Neural progenitor cell (in vitro differentiated cells): ENCODE data around the gene SLIT1. TPM values are rescaled to one million over a fixed set of nuclear protein-coding genes. Genes with fewer than 3 reads are reported as not detected.

Experiments used
- DNase-seq: peaks from one replicate; pipeline ENCODE4 v3.0.0-alpha.2; 2016; ENCODE audit warnings: low spot score
- H2AFZ ChIP-seq: fragments of 200-600 bp; sonication (generic); replicated peaks from 2 replicates; pipeline ENCODE4 v1.6.1; 2016; ENCODE audit warnings: antibody characterized with exemption
- H3F3A ChIP-seq: fragments of 200-600 bp; sonication (generic); 2 replicates; pipeline ENCODE4 v1.6.1; 2016; ENCODE audit warnings: antibody characterized with exemption, low read depth
- H3K27ac ChIP-seq: fragments of 200-600 bp; sonication (generic); 2 replicates; pipeline ENCODE4 v1.5.1; 2016; ENCODE audit warnings: mild to moderate bottlenecking
- H3K27me3 ChIP-seq: fragments of 200-600 bp; sonication (generic); 2 replicates; pipeline ENCODE4 v1.6.1; 2016; ENCODE audit warnings: mild to moderate bottlenecking, moderate library complexity
- H3K36me3 ChIP-seq: fragments of 200-600 bp; sonication (generic); 2 replicates; pipeline ENCODE4 v1.5.1; 2016
- H3K4me1 ChIP-seq: fragments of 200-600 bp; sonication (generic); 2 replicates; pipeline ENCODE4 v1.6.1; 2016; ENCODE audit warnings: mixed run types
- H3K4me2 ChIP-seq: fragments of 200-600 bp; sonication (generic); 2 replicates; pipeline ENCODE4 v1.6.1; 2016
- H3K4me3 ChIP-seq: fragments of 200-600 bp; sonication (generic); 2 replicates; pipeline ENCODE4 v1.5.1; 2016
- H3K79me2 ChIP-seq: fragments of 200-600 bp; sonication (generic); 2 replicates; pipeline ENCODE4 v1.6.1; 2016; ENCODE audit warnings: low read depth
- H3K9ac ChIP-seq: fragments of 200-600 bp; sonication (generic); 2 replicates; pipeline ENCODE4 v1.6.1; 2016
- H3K9me3 ChIP-seq: fragments of 200-600 bp; sonication (generic); 2 replicates; pipeline ENCODE4 v1.5.1; 2016; ENCODE audit warnings: low read depth
- H4K20me1 ChIP-seq: fragments of 200-600 bp; sonication (generic); 2 replicates; pipeline ENCODE4 v1.6.1; 2016; ENCODE audit warnings: low read depth
- H3K27ac Mint-ChIP-seq: 3 replicates; pipeline ENCODE4 v1.8.0; 2021; ENCODE audit warnings: mixed read lengths
- H3K27me3 Mint-ChIP-seq: 2 replicates; pipeline ENCODE4 v1.8.0; 2022; ENCODE audit warnings: low read depth, mild to moderate bottlenecking, inconsistent platforms, moderate library complexity, mixed read lengths; ENCODE audit not compliant: insufficient read depth
- H3K36me3 Mint-ChIP-seq: 3 replicates; pipeline ENCODE4 v1.8.0; 2021; ENCODE audit warnings: mixed read lengths
- H3K4me1 Mint-ChIP-seq: 3 replicates; pipeline ENCODE4 v1.8.0; 2021; ENCODE audit warnings: mixed read lengths
- H3K4me3 Mint-ChIP-seq: 3 replicates; pipeline ENCODE4 v1.8.0; 2021; ENCODE audit warnings: mild to moderate bottlenecking, moderate library complexity, mixed read lengths
- H3K9me3 Mint-ChIP-seq: 3 replicates; pipeline ENCODE4 v1.8.0; 2020; ENCODE audit warnings: mixed read lengths
- CTCF ChIP-seq: fragments of 200-600 bp; sonication (generic); IDR thresholded peaks from 2 replicates; pipeline ENCODE4 v1.5.1; 2017; ENCODE audit warnings: antibody characterized with exemption, mild to moderate bottlenecking
- EZH2 ChIP-seq: fragments of 200-600 bp; sonication (generic); IDR thresholded peaks from 2 replicates; pipeline ENCODE4 v1.6.1; 2017; ENCODE audit warnings: antibody characterized with exemption, mild to moderate bottlenecking, moderate library complexity
- EZH2phosphoT487 ChIP-seq: fragments of 200-600 bp; sonication (generic); IDR thresholded peaks from 2 replicates; pipeline ENCODE4 v1.6.1; 2017; ENCODE audit warnings: antibody characterized with exemption
- total RNA-seq: library from RNA; depleted of rRNA; stranded (reverse); fragments of >200 nt; gene quantifications from 2 replicates; pipeline ENCODE4 v1.2.3, GENCODE V29; 2015; ENCODE audit warnings: low replicate concordance

Gene SLIT1
- total RNA-seq, 1 donor from 2014 or later = 0.92 TPM

- Histone ChIP-seq H3K4me2 (peak overlapping the region; percentile 91), H3K27me3 (peaks cover 79% of the 10 kb centered on the region), H3K27ac (no peak overlapping the region), H3K79me2 (no peaks in the 10 kb centered on the region), H3K9me3 (no peaks in the 10 kb centered on the region), H2AFZ (peak overlapping the region; percentile 55), H3K36me3 (no peaks in the 10 kb centered on the region), H4K20me1 (peaks cover 13% of the 10 kb centered on the region), H3K4me3 (peak overlapping the region; percentile 57), H3K9ac (no peak overlapping the region), H3F3A (peaks cover 8% of the 10 kb centered on the region), H3K4me1 (peaks cover 4% of the 10 kb centered on the region)
- Mint-ChIP-seq H3K4me1 (peaks cover 9% of the 10 kb centered on the region), H3K27me3 (peaks cover 43% of the 10 kb centered on the region), H3K4me3 (peak overlapping the region; percentile 85), H3K36me3 (no peaks in the 10 kb centered on the region), H3K9me3 (peaks cover 3% of the 10 kb centered on the region), H3K27ac (no peak overlapping the region)
- TF ChIP-seq EZH2phosphoT487 (no peak), CTCF (no peak), EZH2 (no peak)
- no peak for DNase-seq
These were observed 10.0 kb upstream of the SLIT1 start for GRCh38 chr10:97195706-97196222.

- H3K9ac ChIP-seq = no peak overlapping the region
- H3K36me3 Mint-ChIP-seq = no peaks in the 10 kb centered on the region
- H3K79me2 ChIP-seq = no peaks in the 10 kb centered on the region
- no peaks in the 10 kb centered on the region for H3K36me3 ChIP-seq
- no peak for DNase-seq
- H3F3A ChIP-seq = peaks cover 8% of the 10 kb centered on the region
- no peak overlapping the region for H3K4me3 ChIP-seq
- H3K27ac Mint-ChIP-seq = no peak overlapping the region
- peaks cover 9% of the 10 kb centered on the region for H3K4me1 Mint-ChIP-seq
- no peak overlapping the region for H3K27ac ChIP-seq
- H3K27me3 ChIP-seq = peaks cover 99% of the 10 kb centered on the region
- H3K27me3 Mint-ChIP-seq = peaks cover 52% of the 10 kb centered on the region
- H3K4me3 Mint-ChIP-seq = no peak overlapping the region
- no peaks in the 10 kb centered on the region for H3K9me3 ChIP-seq
- no peak overlapping the region for H2AFZ ChIP-seq
- no peak overlapping the region for H3K4me2 ChIP-seq
- peaks cover 7% of the 10 kb centered on the region for H3K9me3 Mint-ChIP-seq
- TF ChIP-seq EZH2phosphoT487 = no peak
- TF ChIP-seq EZH2 = no peak
- TF ChIP-seq CTCF = no peak
- peaks cover 19% of the 10 kb centered on the region for H4K20me1 ChIP-seq
- peaks cover 4% of the 10 kb centered on the region for H3K4me1 ChIP-seq
These were observed 7.2 kb upstream of the SLIT1 start for GRCh38 chr10:97192952-97193435.

GRCh38 chr10:97190450-97190849, 4.7 kb upstream of the SLIT1 start:
- H3K27ac ChIP-seq = no peak overlapping the region
- TF ChIP-seq EZH2 (no peak), EZH2phosphoT487 (no peak)
- H3K36me3 ChIP-seq = no peaks in the 10 kb centered on the region
- Mint-ChIP-seq H3K27me3 (peaks cover 57% of the 10 kb centered on the region), H3K4me1 (peaks cover 8% of the 10 kb centered on the region), H3K9me3 (peaks cover 7% of the 10 kb centered on the region), H3K36me3 (no peaks in the 10 kb centered on the region), H3K4me3 (no peak overlapping the region), H3K27ac (no peak overlapping the region)
- peaks cover 1% of the 10 kb centered on the region for H3F3A ChIP-seq
- peaks cover 99% of the 10 kb centered on the region for H3K27me3 ChIP-seq
- no peaks in the 10 kb centered on the region for H3K79me2 ChIP-seq
- no peak overlapping the region for H3K9ac ChIP-seq
- no peak overlapping the region for H3K4me3 ChIP-seq
- H4K20me1 ChIP-seq = peaks cover 24% of the 10 kb centered on the region
- DNase-seq = no peak
- H3K9me3 ChIP-seq = no peaks in the 10 kb centered on the region
- H3K4me2 ChIP-seq = no peak overlapping the region
- H2AFZ ChIP-seq = no peak overlapping the region
- peaks cover 1% of the 10 kb centered on the region for H3K4me1 ChIP-seq

- Histone ChIP-seq H3K36me3 (no peaks in the 10 kb centered on the region), H3K27ac (no peak overlapping the region), H3K79me2 (no peaks in the 10 kb centered on the region), H3F3A (peaks cover 7% of the 10 kb centered on the region), H2AFZ (no peak overlapping the region), H3K4me1 (peaks cover 16% of the 10 kb centered on the region), H3K9ac (no peak overlapping the region), H3K9me3 (no peaks in the 10 kb centered on the region), H4K20me1 (peaks cover 42% of the 10 kb centered on the region), H3K4me3 (no peak overlapping the region), H3K4me2 (no peak overlapping the region), H3K27me3 (peaks cover 99% of the 10 kb centered on the region)
- peaks cover 7% of the 10 kb centered on the region for H3K9me3 Mint-ChIP-seq
- peaks cover 22% of the 10 kb centered on the region for H3K4me1 Mint-ChIP-seq
- TF ChIP-seq EZH2 (no peak), EZH2phosphoT487 (no peak), CTCF (no peak)
- no peak overlapping the region for H3K4me3 Mint-ChIP-seq
- no peak overlapping the region for H3K27ac Mint-ChIP-seq
- no peak for DNase-seq
- peaks cover 61% of the 10 kb centered on the region for H3K27me3 Mint-ChIP-seq
- H3K36me3 Mint-ChIP-seq = no peaks in the 10 kb centered on the region
These were observed 2.5 kb upstream of the SLIT1 start for GRCh38 chr10:97188261-97188711.
